ENCODE measurements around the gene PNMA8A. TPM values are rescaled to one million over a fixed set of nuclear protein-coding genes. Genes with fewer than 3 reads are reported as not detected.

PNMA8A gene
- total and polyA plus RNA-seq, 2 experiments from 2014 or later = 17.8 to 21.7 TPM

DNA sequence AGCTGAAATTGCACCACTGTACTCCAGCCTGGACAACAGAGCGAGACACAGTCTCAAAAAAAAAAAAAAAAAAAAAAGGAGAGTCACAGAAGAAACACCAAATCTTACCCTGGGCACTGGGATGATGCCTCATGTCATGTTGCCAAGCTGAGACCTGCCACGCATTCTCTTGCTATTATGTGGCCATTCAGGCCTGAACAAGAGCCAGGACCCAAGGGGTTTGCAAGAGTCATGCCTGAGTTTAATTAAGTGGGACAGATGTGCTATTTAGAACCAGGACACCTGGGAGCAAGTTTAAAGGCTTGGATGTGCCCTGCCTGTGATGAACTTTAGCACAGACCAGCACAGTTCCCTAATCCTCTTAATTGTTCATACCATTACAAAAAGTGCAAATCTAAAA is 9.8 kb downstream of the PNMA8A start:
- ATAC-seq = no peak

DNA sequence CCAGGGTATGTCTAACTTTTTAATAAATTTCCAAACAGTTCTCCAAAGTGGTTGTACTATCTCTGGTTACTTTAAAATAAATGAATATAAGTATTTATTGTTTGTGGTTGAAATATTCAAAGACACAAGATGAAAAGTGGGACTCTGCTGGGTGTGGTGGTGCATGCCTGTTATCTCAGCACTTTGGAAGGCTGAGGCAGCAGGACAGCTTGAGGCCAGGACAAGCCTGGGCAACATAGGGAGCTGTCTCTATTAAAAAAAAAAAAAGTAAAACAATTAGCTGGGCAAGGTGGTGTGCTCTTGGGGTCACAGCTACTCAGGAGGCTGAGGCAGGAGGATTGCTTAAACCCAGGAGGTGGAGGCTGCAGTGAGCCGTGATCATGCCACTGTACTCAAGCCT is 10.4 kb downstream of the PNMA8A start:
- H3K79me2 ChIP-seq (replicated peaks; ENCODE audit: insufficient read depth) = no peaks in the 10 kb centered on the region
- H3K36me3 Mint-ChIP-seq (ENCODE audit: low read depth) = no peaks in the 10 kb centered on the region
- no peak overlapping the region for H3K27ac ChIP-seq (ENCODE audit: low read depth)
- no peaks in the 10 kb centered on the region for H3K27me3 ChIP-seq (ENCODE audit: insufficient read depth)
- H3K27me3 Mint-ChIP-seq (ENCODE audit: insufficient read depth, low read depth, poor library complexity) = peaks cover 6% of the 10 kb centered on the region
- ATAC-seq (no peak), DNase-seq (ENCODE audit: low spot score) (no peak)
- no peaks in the 10 kb centered on the region for H3K4me1 ChIP-seq (ENCODE audit: insufficient read depth)
- H3K4me3 ChIP-seq = no peak overlapping the region
- no peak overlapping the region for H3K4me2 ChIP-seq
- no peaks in the 10 kb centered on the region for H4K20me1 ChIP-seq (replicated peaks; ENCODE audit: insufficient read depth)
- H3K4me1 Mint-ChIP-seq = no peaks in the 10 kb centered on the region
- no peak overlapping the region for H3K4me3 Mint-ChIP-seq
- H3K9me2 ChIP-seq (ENCODE audit: insufficient read depth) = no peaks in the 10 kb centered on the region
- H3F3A ChIP-seq (replicated peaks; ENCODE audit: low read depth) = no peaks in the 10 kb centered on the region
- no peaks in the 10 kb centered on the region for H3K36me3 ChIP-seq (ENCODE audit: insufficient read depth)
- no peak overlapping the region for H2AFZ ChIP-seq
- H3K9me3 Mint-ChIP-seq = no peaks in the 10 kb centered on the region
- H3K27ac Mint-ChIP-seq = no peak overlapping the region
- no peak for TF ChIP-seq STAT1 (IDR thresholded peaks at IDR 0.05; ENCODE audit: unreplicated experiment)
- no peak for TF ChIP-seq NANOG (IDR thresholded peaks at IDR 0.05; ENCODE audit: borderline replicate concordance)
- TF ChIP-seq POLR2AphosphoS5 (IDR thresholded peaks at IDR 0.05; ENCODE audit: low read depth) = no peak
- TF ChIP-seq EZH2phosphoT487 (IDR thresholded peaks at IDR 0.05; ENCODE audit: unreplicated experiment) = no peak
- TF ChIP-seq ETS1 (IDR thresholded peaks at IDR 0.05) = no peak
- no peak for TF ChIP-seq CREB1 (CRISPR knock-in tag; IDR thresholded peaks at IDR 0.05; ENCODE audit: low read depth)
- TF ChIP-seq ZNF331 (CRISPR knock-in tag; IDR thresholded peaks at IDR 0.05; ENCODE audit: low read depth) = no peak
- no peak for TF ChIP-seq JUNB (IDR thresholded peaks at IDR 0.05; ENCODE audit: unreplicated experiment)
- TF ChIP-seq, protein P1, sequence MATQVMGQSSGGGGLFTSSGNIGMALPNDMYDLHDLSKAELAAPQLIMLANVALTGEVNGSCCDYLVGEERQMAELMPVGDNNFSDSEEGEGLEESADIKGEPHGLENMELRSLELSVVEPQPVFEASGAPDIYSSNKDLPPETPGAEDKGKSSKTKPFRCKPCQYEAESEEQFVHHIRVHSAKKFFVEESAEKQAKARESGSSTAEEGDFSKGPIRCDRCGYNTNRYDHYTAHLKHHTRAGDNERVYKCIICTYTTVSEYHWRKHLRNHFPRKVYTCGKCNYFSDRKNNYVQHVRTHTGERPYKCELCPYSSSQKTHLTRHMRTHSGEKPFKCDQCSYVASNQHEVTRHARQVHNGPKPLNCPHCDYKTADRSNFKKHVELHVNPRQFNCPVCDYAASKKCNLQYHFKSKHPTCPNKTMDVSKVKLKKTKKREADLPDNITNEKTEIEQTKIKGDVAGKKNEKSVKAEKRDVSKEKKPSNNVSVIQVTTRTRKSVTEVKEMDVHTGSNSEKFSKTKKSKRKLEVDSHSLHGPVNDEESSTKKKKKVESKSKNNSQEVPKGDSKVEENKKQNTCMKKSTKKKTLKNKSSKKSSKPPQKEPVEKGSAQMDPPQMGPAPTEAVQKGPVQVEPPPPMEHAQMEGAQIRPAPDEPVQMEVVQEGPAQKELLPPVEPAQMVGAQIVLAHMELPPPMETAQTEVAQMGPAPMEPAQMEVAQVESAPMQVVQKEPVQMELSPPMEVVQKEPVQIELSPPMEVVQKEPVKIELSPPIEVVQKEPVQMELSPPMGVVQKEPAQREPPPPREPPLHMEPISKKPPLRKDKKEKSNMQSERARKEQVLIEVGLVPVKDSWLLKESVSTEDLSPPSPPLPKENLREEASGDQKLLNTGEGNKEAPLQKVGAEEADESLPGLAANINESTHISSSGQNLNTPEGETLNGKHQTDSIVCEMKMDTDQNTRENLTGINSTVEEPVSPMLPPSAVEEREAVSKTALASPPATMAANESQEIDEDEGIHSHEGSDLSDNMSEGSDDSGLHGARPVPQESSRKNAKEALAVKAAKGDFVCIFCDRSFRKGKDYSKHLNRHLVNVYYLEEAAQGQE (IDR thresholded peaks at IDR 0.05; ENCODE audit: unreplicated experiment) = no peak
- no peak for TF ChIP-seq EZH2 (IDR thresholded peaks at IDR 0.05; ENCODE audit: low read depth, unreplicated experiment)
- TF ChIP-seq, protein P2, sequence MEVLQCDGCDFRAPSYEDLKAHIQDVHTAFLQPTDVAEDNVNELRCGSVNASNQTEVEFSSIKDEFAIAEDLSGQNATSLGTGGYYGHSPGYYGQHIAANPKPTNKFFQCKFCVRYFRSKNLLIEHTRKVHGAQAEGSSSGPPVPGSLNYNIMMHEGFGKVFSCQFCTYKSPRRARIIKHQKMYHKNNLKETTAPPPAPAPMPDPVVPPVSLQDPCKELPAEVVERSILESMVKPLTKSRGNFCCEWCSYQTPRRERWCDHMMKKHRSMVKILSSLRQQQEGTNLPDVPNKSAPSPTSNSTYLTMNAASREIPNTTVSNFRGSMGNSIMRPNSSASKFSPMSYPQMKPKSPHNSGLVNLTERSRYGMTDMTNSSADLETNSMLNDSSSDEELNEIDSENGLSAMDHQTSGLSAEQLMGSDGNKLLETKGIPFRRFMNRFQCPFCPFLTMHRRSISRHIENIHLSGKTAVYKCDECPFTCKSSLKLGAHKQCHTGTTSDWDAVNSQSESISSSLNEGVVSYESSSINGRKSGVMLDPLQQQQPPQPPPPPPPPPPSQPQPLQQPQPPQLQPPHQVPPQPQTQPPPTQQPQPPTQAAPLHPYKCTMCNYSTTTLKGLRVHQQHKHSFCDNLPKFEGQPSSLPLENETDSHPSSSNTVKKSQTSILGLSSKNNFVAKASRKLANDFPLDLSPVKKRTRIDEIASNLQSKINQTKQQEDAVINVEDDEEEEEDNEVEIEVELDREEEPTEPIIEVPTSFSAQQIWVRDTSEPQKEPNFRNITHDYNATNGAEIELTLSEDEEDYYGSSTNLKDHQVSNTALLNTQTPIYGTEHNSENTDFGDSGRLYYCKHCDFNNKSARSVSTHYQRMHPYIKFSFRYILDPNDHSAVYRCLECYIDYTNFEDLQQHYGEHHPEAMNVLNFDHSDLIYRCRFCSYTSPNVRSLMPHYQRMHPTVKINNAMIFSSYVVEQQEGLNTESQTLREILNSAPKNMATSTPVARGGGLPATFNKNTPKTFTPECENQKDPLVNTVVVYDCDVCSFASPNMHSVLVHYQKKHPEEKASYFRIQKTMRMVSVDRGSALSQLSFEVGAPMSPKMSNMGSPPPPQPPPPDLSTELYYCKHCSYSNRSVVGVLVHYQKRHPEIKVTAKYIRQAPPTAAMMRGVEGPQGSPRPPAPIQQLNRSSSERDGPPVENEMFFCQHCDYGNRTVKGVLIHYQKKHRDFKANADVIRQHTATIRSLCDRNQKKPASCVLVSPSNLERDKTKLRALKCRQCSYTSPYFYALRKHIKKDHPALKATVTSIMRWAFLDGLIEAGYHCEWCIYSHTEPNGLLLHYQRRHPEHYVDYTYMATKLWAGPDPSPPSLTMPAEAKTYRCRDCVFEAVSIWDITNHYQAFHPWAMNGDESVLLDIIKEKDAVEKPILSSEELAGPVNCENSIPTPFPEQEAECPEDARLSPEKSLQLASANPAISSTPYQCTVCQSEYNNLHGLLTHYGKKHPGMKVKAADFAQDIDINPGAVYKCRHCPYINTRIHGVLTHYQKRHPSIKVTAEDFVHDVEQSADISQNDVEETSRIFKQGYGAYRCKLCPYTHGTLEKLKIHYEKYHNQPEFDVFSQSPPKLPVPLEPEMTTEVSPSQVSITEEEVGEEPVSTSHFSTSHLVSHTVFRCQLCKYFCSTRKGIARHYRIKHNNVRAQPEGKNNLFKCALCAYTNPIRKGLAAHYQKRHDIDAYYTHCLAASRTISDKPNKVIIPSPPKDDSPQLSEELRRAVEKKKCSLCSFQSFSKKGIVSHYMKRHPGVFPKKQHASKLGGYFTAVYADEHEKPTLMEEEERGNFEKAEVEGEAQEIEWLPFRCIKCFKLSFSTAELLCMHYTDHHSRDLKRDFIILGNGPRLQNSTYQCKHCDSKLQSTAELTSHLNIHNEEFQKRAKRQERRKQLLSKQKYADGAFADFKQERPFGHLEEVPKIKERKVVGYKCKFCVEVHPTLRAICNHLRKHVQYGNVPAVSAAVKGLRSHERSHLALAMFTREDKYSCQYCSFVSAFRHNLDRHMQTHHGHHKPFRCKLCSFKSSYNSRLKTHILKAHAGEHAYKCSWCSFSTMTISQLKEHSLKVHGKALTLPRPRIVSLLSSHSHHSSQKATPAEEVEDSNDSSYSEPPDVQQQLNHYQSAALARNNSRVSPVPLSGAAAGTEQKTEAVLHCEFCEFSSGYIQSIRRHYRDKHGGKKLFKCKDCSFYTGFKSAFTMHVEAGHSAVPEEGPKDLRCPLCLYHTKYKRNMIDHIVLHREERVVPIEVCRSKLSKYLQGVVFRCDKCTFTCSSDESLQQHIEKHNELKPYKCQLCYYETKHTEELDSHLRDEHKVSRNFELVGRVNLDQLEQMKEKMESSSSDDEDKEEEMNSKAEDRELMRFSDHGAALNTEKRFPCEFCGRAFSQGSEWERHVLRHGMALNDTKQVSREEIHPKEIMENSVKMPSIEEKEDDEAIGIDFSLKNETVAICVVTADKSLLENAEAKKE (CRISPR knock-in tag; IDR thresholded peaks at IDR 0.05) = no peak

More for the DNA sequence above, 9.8 kb downstream of the PNMA8A start:
- no peaks in the 10 kb centered on the region for H3K4me1 Mint-ChIP-seq
- H3K27me3 ChIP-seq (ENCODE audit: insufficient read depth) = no peaks in the 10 kb centered on the region
- no peak overlapping the region for H2AFZ ChIP-seq
- H3K27me3 Mint-ChIP-seq (ENCODE audit: insufficient read depth, low read depth, poor library complexity) = peaks cover 6% of the 10 kb centered on the region
- TF ChIP-seq ZNF331 (CRISPR knock-in tag; IDR thresholded peaks at IDR 0.05; ENCODE audit: low read depth) = no peak
- no peak overlapping the region for H3K27ac ChIP-seq (ENCODE audit: low read depth)
- H3K4me3 ChIP-seq = no peak overlapping the region
- no peaks in the 10 kb centered on the region for H3F3A ChIP-seq (replicated peaks; ENCODE audit: low read depth)
- H4K20me1 ChIP-seq (replicated peaks; ENCODE audit: insufficient read depth) = no peaks in the 10 kb centered on the region
- no peaks in the 10 kb centered on the region for H3K9me3 Mint-ChIP-seq
- H3K4me1 ChIP-seq (ENCODE audit: insufficient read depth) = no peaks in the 10 kb centered on the region
- H3K36me3 ChIP-seq (ENCODE audit: insufficient read depth) = no peaks in the 10 kb centered on the region
- H3K9me2 ChIP-seq (ENCODE audit: insufficient read depth) = no peaks in the 10 kb centered on the region
- H3K4me2 ChIP-seq = no peak overlapping the region
- no peak overlapping the region for H3K27ac Mint-ChIP-seq
- peaks cover 2% of the 10 kb centered on the region; the same call in 1 of the 3 replicates for H3K36me3 Mint-ChIP-seq (ENCODE audit: low read depth)
- no peak for DNase-seq (ENCODE audit: low spot score)
- no peak overlapping the region for H3K4me3 Mint-ChIP-seq
- H3K79me2 ChIP-seq (replicated peaks; ENCODE audit: insufficient read depth) = no peaks in the 10 kb centered on the region
